CD14-positive monocyte (primary cell): ENCODE measurements around the gene DDX3Y. TPM values are rescaled to one million over a fixed set of nuclear protein-coding genes. Genes with fewer than 3 reads are reported as not detected.

ENCODE experiments used
- DNase-seq, 3 donors: peaks; one replicate each; pipeline ENCODE4 v3.0.0-alpha.2; 2011 to 2022
- H2AFZ ChIP-seq: 2 replicates; pipeline ENCODE4 v1.6.0; 2012; ENCODE audit warnings: mild to moderate bottlenecking, low read depth, low read length, inconsistent platforms; ENCODE audit not compliant: insufficient read depth, poor library complexity, severe bottlenecking
- H3K27ac ChIP-seq, 2 donors: 1 replicate in 1 of 2; 2 replicates in 1 of 2; pipeline ENCODE4 v1.5.1; 2012 to 2013; ENCODE audit warnings: low read length in 2 of 2, control low read depth in 1 of 2, inconsistent platforms in 1 of 2, low read depth in 1 of 2, mild to moderate bottlenecking in 1 of 2
- H3K27me3 ChIP-seq, 2 donors: one replicate each; pipeline versions ENCODE4 v1.6.0 to v1.6.1; 2011 to 2013; ENCODE audit warnings: low read length in 2 of 2; ENCODE audit not compliant: control insufficient read depth in 2 of 2, insufficient read depth in 2 of 2
- H3K36me3 ChIP-seq, 2 donors: replicated peaks in 1 of 2; 1 replicate in 1 of 2; 2 replicates in 1 of 2; pipeline versions ENCODE4 v1.5.1 to v1.6.1; 2012 to 2013; ENCODE audit warnings: low read length in 2 of 2, control low read depth in 1 of 2, inconsistent platforms in 1 of 2, mild to moderate bottlenecking in 1 of 2; ENCODE audit not compliant: insufficient read depth in 2 of 2, control insufficient read depth in 1 of 2
- H3K4me1 ChIP-seq, 2 donors: 1 replicate in 1 of 2; 2 replicates in 1 of 2; pipeline versions ENCODE4 v1.5.1 to v1.6.1; 2012 to 2013; ENCODE audit warnings: low read length in 2 of 2, control low read depth in 1 of 2, inconsistent platforms in 1 of 2, mild to moderate bottlenecking in 1 of 2, moderate library complexity in 1 of 2; ENCODE audit not compliant: insufficient read depth in 2 of 2, control insufficient read depth in 1 of 2
- H3K4me2 ChIP-seq: replicated peaks from 2 replicates; pipeline ENCODE3; 2012; ENCODE audit warnings: low read length, moderate library complexity, mild to moderate bottlenecking; ENCODE audit not compliant: poor library complexity, severe bottlenecking; ENCODE audit errors: extremely low read depth
- H3K4me3 ChIP-seq, 3 experiments: fragments of 200-600 bp in 1 of 3; sonication (generic) in 1 of 3; replicated peaks in 1 of 3; 1 replicate in 2 of 3; 2 replicates in 1 of 3; pipeline ENCODE4 v1.5.1; 2011 to 2013; ENCODE audit warnings: low read length in 3 of 3, mild to moderate bottlenecking in 3 of 3, control low read depth in 2 of 3, low read depth in 2 of 3, inconsistent platforms in 1 of 3, moderate library complexity in 1 of 3
- H3K79me2 ChIP-seq: 2 replicates; pipeline ENCODE4 v1.6.0; 2012; ENCODE audit warnings: mild to moderate bottlenecking, control low read depth, inconsistent platforms, low read length, moderate library complexity; ENCODE audit not compliant: insufficient read depth
- H3K9ac ChIP-seq: 2 replicates; pipeline ENCODE4 v1.6.0; 2017; ENCODE audit warnings: low read length, mild to moderate bottlenecking; ENCODE audit not compliant: insufficient read depth, poor library complexity, severe bottlenecking
- H3K9me3 ChIP-seq, 2 donors: replicated peaks in 1 of 2; 1 replicate in 1 of 2; 2 replicates in 1 of 2; pipeline versions ENCODE4 v1.5.1 to v1.6.1; 2012 to 2013; ENCODE audit warnings: low read length in 2 of 2, control low read depth in 1 of 2; ENCODE audit not compliant: control insufficient read depth in 1 of 2, insufficient read depth in 1 of 2
- H4K20me1 ChIP-seq: 2 replicates; pipeline ENCODE4 v1.6.0; 2012; ENCODE audit warnings: mild to moderate bottlenecking, low read length, control low read depth, moderate library complexity; ENCODE audit not compliant: insufficient read depth
- H3K27ac Mint-ChIP-seq, 7 donors: one replicate each; pipeline ENCODE4 v1.8.0; 2020; ENCODE audit warnings: mild to moderate bottlenecking in 7 of 7, mixed read lengths in 7 of 7, moderate library complexity in 6 of 7, inconsistent platforms in 2 of 7
- H3K27me3 Mint-ChIP-seq, 3 donors: one replicate each; pipeline ENCODE4 v1.8.0; 2021 to 2022; ENCODE audit warnings: low read depth in 3 of 3, mild to moderate bottlenecking in 3 of 3, mixed read lengths in 3 of 3, moderate library complexity in 3 of 3, inconsistent platforms in 1 of 3
- H3K36me3 Mint-ChIP-seq, 2 donors: one replicate each; pipeline ENCODE4 v1.8.0; 2020; ENCODE audit warnings: mixed read lengths in 2 of 2, inconsistent platforms in 1 of 2, mild to moderate bottlenecking in 1 of 2
- H3K4me1 Mint-ChIP-seq: one replicate; pipeline ENCODE4 v1.8.0; 2020; ENCODE audit warnings: mild to moderate bottlenecking, mixed read lengths
- H3K4me3 Mint-ChIP-seq, 2 donors: one replicate each; pipeline ENCODE4 v1.8.0; 2020; ENCODE audit warnings: mild to moderate bottlenecking in 2 of 2, mixed read lengths in 2 of 2, moderate library complexity in 1 of 2
- H3K9me3 Mint-ChIP-seq, 7 donors: one replicate each; pipeline ENCODE4 v1.8.0; 2020 to 2022; ENCODE audit warnings: mixed read lengths in 7 of 7, mild to moderate bottlenecking in 6 of 7, moderate library complexity in 6 of 7, inconsistent platforms in 2 of 7
- CTCF ChIP-seq: fragments of 200-600 bp; IDR thresholded peaks from one replicate; pipeline ENCODE4 v1.8.0; 2022; ENCODE audit warnings: antibody characterized with exemption, mild to moderate bottlenecking
- WGBS: methylation state at CpG from one replicate; pipeline ENCODE4 v1.1.5; 2013; ENCODE audit warnings: missing lambda C conversion rate; ENCODE audit not compliant: insufficient coverage; 5-methylcytosine and 5-hydroxymethylcytosine counted together
- intact Hi-C, 2 donors: fragments of 100-400 bp; cut with micrococcal nuclease; formaldehyde crosslinking; loops; one replicate each; pipeline versions ENCODE4 v1.15.0 to v1.15.1; 2023
- polyA plus RNA-seq, 3 donors: library from polyadenylated mRNA; depleted of rRNA in 1 of 3; unstranded in 2 of 3; stranded (reverse) in 1 of 3; fragments of 300-500 nt in 2 of 3; fragments of >200 nt in 1 of 3; fragmentation: Illumina TruSeq in 2 of 3; gene quantifications; 1 replicate in 2 of 3; 2 replicates in 1 of 3; pipeline ENCODE4 v1.2.3, GENCODE V29; 2012 to 2021

Gene DDX3Y
- polyA plus RNA-seq, 3 donors, result not detected

- intact Hi-C loops, result loop anchor here in 1 of 2 donors (10.0 kb wide), 1 partner anchor 799 kb away; the partner anchor contains the start of gene TMSB4Y
- Histone ChIP-seq H3K27ac (peak overlapping the region in 1 of 2 donors; percentile 99), H3K4me1 (peaks cover 0 to 18% of the 10 kb centered on the region in 2 donors), H2AFZ (no peak overlapping the region), H3K27me3 (no peaks in the 10 kb centered on the region), H3K4me2 (no peak overlapping the region), H3K9me3 (peaks cover 0 to 4% of the 10 kb centered on the region in 2 donors), H3K4me3 (peak overlapping the region in 1 of 3 experiments; percentile 95), H3K9ac (no peak overlapping the region), H4K20me1 (no peaks in the 10 kb centered on the region), H3K36me3 (peaks cover 0 to 2% of the 10 kb centered on the region in 2 donors), H3K79me2 (no peaks in the 10 kb centered on the region)
- no peak for TF ChIP-seq CTCF
- WGBS, result 0% methylated on average over 6 of the region's 15 CpGs
- Mint-ChIP-seq H3K9me3 (peaks cover 0 to 6% (median 0%) of the 10 kb centered on the region in 7 donors), H3K4me1 (peaks cover 14% of the 10 kb centered on the region), H3K27me3 (peaks cover 0 to 3% (median 0%) of the 10 kb centered on the region in 3 donors), H3K36me3 (peaks cover 0 to 14% of the 10 kb centered on the region in 2 donors), H3K27ac (peak overlapping the region in 2 of 7 donors; percentile 99), H3K4me3 (peak overlapping the region; percentile 97)
- DNase-seq, result no peak
Observed at GRCh38 chrY:12905895-12906294, 1.2 kb downstream of the DDX3Y start.

GRCh38 chrY:12913541-12913940, 8.9 kb downstream of the DDX3Y start:
- no peak for TF ChIP-seq CTCF
- H4K20me1 ChIP-seq, result no peaks in the 10 kb centered on the region
- WGBS, result no CpG with 5 or more reads among the region's 4 CpGs
- no peak overlapping the region for H3K4me2 ChIP-seq
- no peaks in the 10 kb centered on the region for H3K27me3 ChIP-seq
- H3K79me2 ChIP-seq, result no peaks in the 10 kb centered on the region
- H3K27ac ChIP-seq, result no peak overlapping the region
- H3K9ac ChIP-seq, result no peak overlapping the region
- Mint-ChIP-seq H3K9me3 (peaks cover 0 to 1% (median 0%) of the 10 kb centered on the region in 7 donors), H3K27ac (no peak overlapping the region), H3K4me1 (no peaks in the 10 kb centered on the region), H3K4me3 (no peak overlapping the region), H3K27me3 (no peaks in the 10 kb centered on the region), H3K36me3 (peaks cover 0 to 53% of the 10 kb centered on the region in 2 donors)
- H3K36me3 ChIP-seq, result peaks cover 0 to 60% of the 10 kb centered on the region in 2 donors
- H3K4me1 ChIP-seq, result no peaks in the 10 kb centered on the region
- H2AFZ ChIP-seq, result no peak overlapping the region
- intact Hi-C loops, result no loop called here
- DNase-seq, result no peak
- no peak overlapping the region for H3K4me3 ChIP-seq
- H3K9me3 ChIP-seq, result no peaks in the 10 kb centered on the region
